ENCODE results near the gene DNHD1.

- TF ChIP-seq EP300 (IDR thresholded peaks at IDR 0.05) (no peak), CTCF (IDR thresholded peaks at IDR 0.05) (no peak), POLR2A (IDR thresholded peaks at IDR 0.05) (no peak)
Observed at GRCh38 chr11:6574816-6575715, 78.0 kb downstream of the DNHD1 start.
